ENCODE data around the gene MED9.

The MED9 gene

DNA sequence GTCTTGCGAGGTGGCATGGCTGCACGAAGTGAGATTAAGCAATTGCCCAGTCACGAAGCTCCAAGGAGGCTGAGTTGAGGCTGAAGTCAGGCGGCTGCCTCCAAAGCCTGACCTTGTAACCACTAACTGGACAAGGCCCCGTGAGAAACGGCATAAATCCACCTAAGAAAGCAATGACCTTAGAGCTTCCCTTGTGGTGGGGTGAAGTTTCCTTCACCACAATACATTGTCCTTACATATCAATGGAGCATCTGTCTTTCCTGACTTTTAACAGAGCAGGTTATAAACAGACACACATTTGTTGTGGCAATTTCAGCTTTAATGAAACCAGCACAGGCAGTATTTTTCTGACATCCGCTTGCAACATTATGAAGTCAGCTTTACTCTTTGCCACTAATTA is 2.5 kb upstream of the MED9 start:
- Histone ChIP-seq H3K4me3 (ENCODE audit: low read depth, low read length) (no peak overlapping the region), H3K9me3 (ENCODE audit: control insufficient read depth, insufficient read depth, low read depth, low read length) (no peaks in the 10 kb centered on the region), H3K36me3 (ENCODE audit: control insufficient read depth in 2 of 2, insufficient read depth in 1 of 2, low read length in 2 of 2) (peaks cover 0 to 7% of the 10 kb centered on the region in 2 experiments; a peak in 2 of 3 replicates), H3K27ac (ENCODE audit: extremely low read depth, low read depth, low read length) (no peak overlapping the region), H3K4me1 (ENCODE audit: control insufficient read depth, insufficient read depth, low read length) (0 out of 2 replicates have a peak, but pooled peaks cover 3% of the 10 kb centered on the region)
- CTCF ChIA-PET, result interaction anchor here (0.6 to 1.1 kb wide), 5 partner anchors 12 to 119 kb away, joined by 3 to 6 read pairs (median 3); no protein-coding TSS in a partner anchor
- POLR2A ChIA-PET, result interaction anchor here (1.3 to 2.3 kb wide), 2 partner anchors 22 to 28 kb away, joined by 5 to 8 read pairs; partner anchors contain the start of gene RASD1
- TF ChIP-seq GLIS2 (tag by site-specific recombination; IDR thresholded peaks at IDR 0.05), result no peak
- no peak for TF ChIP-seq ZNF214 (tag by site-specific recombination; IDR thresholded peaks at IDR 0.05; ENCODE audit: borderline replicate concordance)
- TF ChIP-seq ZBTB7A (tag by site-specific recombination; IDR thresholded peaks at IDR 0.05; ENCODE audit: low read depth), result no peak
- TF ChIP-seq ZNF292 (tag by site-specific recombination; IDR thresholded peaks at IDR 0.05; ENCODE audit: borderline replicate concordance, low read depth), result no peak
- no peak for TF ChIP-seq SCRT2 (tag by site-specific recombination; IDR thresholded peaks at IDR 0.05)
- no peak for TF ChIP-seq WT1 (tag by site-specific recombination; IDR thresholded peaks at IDR 0.05)
- TF ChIP-seq ZNF670 (tag by site-specific recombination; IDR thresholded peaks at IDR 0.05; ENCODE audit: low read depth), result no peak
- no peak for TF ChIP-seq ZNF529 (tag by site-specific recombination; IDR thresholded peaks at IDR 0.05; ENCODE audit: insufficient replicate concordance)
- TF ChIP-seq ZNF302 (tag by site-specific recombination; IDR thresholded peaks at IDR 0.05; ENCODE audit: low read depth), result no peak
- TF ChIP-seq ZNF37A (tag by site-specific recombination; IDR thresholded peaks at IDR 0.05), result no peak
- TF ChIP-seq ZFP69B (tag by site-specific recombination; IDR thresholded peaks at IDR 0.05), result no peak
- no peak for TF ChIP-seq ZXDB (tag by site-specific recombination; IDR thresholded peaks at IDR 0.05)
- no peak for TF ChIP-seq ZFP41 (tag by site-specific recombination; IDR thresholded peaks at IDR 0.05; ENCODE audit: borderline replicate concordance)

- H3K36me3 ChIP-seq (ENCODE audit: control insufficient read depth in 2 of 2, insufficient read depth in 1 of 2, low read length in 2 of 2), result peaks cover 10 to 40% of the 10 kb centered on the region in 2 experiments; a peak in 2 of 3 replicates
- POLR2A ChIA-PET, result interaction anchor here (1.0 kb wide), 1 partner anchor 17 kb away, joined by 8 read pairs; the partner anchor contains the start of gene RASD1
- H3K9me3 ChIP-seq (ENCODE audit: control insufficient read depth, insufficient read depth, low read depth, low read length), result no peaks in the 10 kb centered on the region
- CTCF ChIA-PET, result interaction anchor here (0.8 to 1.0 kb wide), 2 partner anchors 17 to 90 kb away, joined by 3 to 5 read pairs; partner anchors contain the start of gene RASD1
- H3K4me1 ChIP-seq (ENCODE audit: control insufficient read depth, insufficient read depth, low read length), result 0 out of 2 replicates have a peak, but pooled peaks cover 3% of the 10 kb centered on the region
- H3K4me3 ChIP-seq (ENCODE audit: low read depth, low read length), result no peak overlapping the region
- no peak overlapping the region for H3K27ac ChIP-seq (ENCODE audit: extremely low read depth, low read depth, low read length)
- TF ChIP-seq ZFP69B (tag by site-specific recombination; IDR thresholded peaks at IDR 0.05), result no peak
- no peak for TF ChIP-seq ZNF121 (tag by site-specific recombination; IDR thresholded peaks at IDR 0.05)
- no peak for TF ChIP-seq ZNF521 (tag by site-specific recombination; IDR thresholded peaks at IDR 0.05)
- TF ChIP-seq ZNF624 (tag by site-specific recombination; IDR thresholded peaks at IDR 0.05), result no peak
- no peak for TF ChIP-seq ZNF350 (tag by site-specific recombination; IDR thresholded peaks at IDR 0.05)
- TF ChIP-seq, protein P1, sequence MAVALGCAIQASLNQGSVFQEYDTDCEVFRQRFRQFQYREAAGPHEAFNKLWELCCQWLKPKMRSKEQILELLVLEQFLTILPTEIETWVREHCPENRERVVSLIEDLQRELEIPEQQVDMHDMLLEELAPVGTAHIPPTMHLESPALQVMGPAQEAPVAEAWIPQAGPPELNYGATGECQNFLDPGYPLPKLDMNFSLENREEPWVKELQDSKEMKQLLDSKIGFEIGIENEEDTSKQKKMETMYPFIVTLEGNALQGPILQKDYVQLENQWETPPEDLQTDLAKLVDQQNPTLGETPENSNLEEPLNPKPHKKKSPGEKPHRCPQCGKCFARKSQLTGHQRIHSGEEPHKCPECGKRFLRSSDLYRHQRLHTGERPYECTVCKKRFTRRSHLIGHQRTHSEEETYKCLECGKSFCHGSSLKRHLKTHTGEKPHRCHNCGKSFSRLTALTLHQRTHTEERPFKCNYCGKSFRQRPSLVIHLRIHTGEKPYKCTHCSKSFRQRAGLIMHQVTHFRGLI (tag by site-specific recombination; IDR thresholded peaks at IDR 0.05), result no peak
- TF ChIP-seq YY2 (tag by site-specific recombination; IDR thresholded peaks at IDR 0.05), result no peak
- TF ChIP-seq ZNF645 (tag by site-specific recombination; IDR thresholded peaks at IDR 0.05), result no peak
- TF ChIP-seq MEIS1 (CRISPR knock-in tag; IDR thresholded peaks at IDR 0.05; ENCODE audit: borderline replicate concordance), result no peak
- TF ChIP-seq ZNF10 (tag by site-specific recombination; IDR thresholded peaks at IDR 0.05), result no peak
- no peak for TF ChIP-seq MZF1 (tag by site-specific recombination; IDR thresholded peaks at IDR 0.05; ENCODE audit: borderline replicate concordance)
- no peak for TF ChIP-seq ZNF548 (tag by site-specific recombination; IDR thresholded peaks at IDR 0.05)
- TF ChIP-seq SALL2 (tag by site-specific recombination; IDR thresholded peaks at IDR 0.05; ENCODE audit: borderline replicate concordance), result no peak
- TF ChIP-seq HOXC10 (CRISPR knock-in tag; IDR thresholded peaks at IDR 0.05), result no peak
- no peak for TF ChIP-seq ZNF623 (tag by site-specific recombination; IDR thresholded peaks at IDR 0.05)
- TF ChIP-seq, protein P2, sequence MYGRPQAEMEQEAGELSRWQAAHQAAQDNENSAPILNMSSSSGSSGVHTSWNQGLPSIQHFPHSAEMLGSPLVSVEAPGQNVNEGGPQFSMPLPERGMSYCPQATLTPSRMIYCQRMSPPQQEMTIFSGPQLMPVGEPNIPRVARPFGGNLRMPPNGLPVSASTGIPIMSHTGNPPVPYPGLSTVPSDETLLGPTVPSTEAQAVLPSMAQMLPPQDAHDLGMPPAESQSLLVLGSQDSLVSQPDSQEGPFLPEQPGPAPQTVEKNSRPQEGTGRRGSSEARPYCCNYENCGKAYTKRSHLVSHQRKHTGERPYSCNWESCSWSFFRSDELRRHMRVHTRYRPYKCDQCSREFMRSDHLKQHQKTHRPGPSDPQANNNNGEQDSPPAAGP (tag by site-specific recombination; IDR thresholded peaks at IDR 0.05), result no peak
- TF ChIP-seq ZNF132 (tag by site-specific recombination; IDR thresholded peaks at IDR 0.05; ENCODE audit: borderline replicate concordance), result no peak
- TF ChIP-seq ZNF354C (tag by site-specific recombination; IDR thresholded peaks at IDR 0.05; ENCODE audit: borderline replicate concordance, low read depth), result no peak
- no peak for TF ChIP-seq ZFP37 (tag by site-specific recombination; IDR thresholded peaks at IDR 0.05)
Observed at GRCh38 chr17:17479209-17479608, 2.4 kb downstream of the MED9 start.
